ENCODE data around the gene TTC28.

DNA sequence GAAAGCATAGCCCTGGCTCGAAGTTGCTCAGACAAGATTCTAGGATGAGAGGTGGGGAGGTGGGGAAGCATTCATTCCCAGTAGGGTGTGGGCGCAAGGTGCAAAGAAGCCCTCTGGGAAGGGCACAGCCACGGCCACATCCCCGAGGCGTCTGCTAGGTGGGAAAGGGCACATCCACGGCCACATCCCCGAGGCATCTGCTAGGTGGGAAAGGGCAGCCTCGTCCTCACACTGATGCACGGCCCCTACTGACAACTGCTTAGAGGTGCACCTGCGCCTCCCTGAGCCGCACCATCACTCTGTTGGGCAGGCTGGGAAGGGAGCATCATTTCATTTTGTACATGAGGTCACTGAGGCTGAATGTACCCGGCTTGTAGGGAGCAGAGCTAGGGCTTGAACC is 666.0 kb downstream of the TTC28 start:
- TF ChIP-seq, protein P1, sequence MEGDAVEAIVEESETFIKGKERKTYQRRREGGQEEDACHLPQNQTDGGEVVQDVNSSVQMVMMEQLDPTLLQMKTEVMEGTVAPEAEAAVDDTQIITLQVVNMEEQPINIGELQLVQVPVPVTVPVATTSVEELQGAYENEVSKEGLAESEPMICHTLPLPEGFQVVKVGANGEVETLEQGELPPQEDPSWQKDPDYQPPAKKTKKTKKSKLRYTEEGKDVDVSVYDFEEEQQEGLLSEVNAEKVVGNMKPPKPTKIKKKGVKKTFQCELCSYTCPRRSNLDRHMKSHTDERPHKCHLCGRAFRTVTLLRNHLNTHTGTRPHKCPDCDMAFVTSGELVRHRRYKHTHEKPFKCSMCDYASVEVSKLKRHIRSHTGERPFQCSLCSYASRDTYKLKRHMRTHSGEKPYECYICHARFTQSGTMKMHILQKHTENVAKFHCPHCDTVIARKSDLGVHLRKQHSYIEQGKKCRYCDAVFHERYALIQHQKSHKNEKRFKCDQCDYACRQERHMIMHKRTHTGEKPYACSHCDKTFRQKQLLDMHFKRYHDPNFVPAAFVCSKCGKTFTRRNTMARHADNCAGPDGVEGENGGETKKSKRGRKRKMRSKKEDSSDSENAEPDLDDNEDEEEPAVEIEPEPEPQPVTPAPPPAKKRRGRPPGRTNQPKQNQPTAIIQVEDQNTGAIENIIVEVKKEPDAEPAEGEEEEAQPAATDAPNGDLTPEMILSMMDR (conservative IDR thresholded peaks at IDR 0.05 in 1 of 2, IDR thresholded peaks at IDR 0.05 in 1 of 2; ENCODE audit: low read depth in 1 of 2, low read length in 2 of 2) = no peak
- no peak for TF ChIP-seq EZH2 (IDR thresholded peaks at IDR 0.05; ENCODE audit: low read length, missing control alignments)
